ENCODE data around the gene DPYD.

Gene DPYD

GRCh38 chr1:97502360-97502759 is 418.5 kb downstream of the DPYD start:
- H3K27ac ChIP-seq: no peak overlapping the region
- ChIA-PET CTCF (no interaction called here), POLR2A (ENCODE audit: low non-redundant PET) (no interaction called here)
- DNase-seq (ENCODE audit: low spot score): no peak
- TF ChIP-seq, protein P1, sequence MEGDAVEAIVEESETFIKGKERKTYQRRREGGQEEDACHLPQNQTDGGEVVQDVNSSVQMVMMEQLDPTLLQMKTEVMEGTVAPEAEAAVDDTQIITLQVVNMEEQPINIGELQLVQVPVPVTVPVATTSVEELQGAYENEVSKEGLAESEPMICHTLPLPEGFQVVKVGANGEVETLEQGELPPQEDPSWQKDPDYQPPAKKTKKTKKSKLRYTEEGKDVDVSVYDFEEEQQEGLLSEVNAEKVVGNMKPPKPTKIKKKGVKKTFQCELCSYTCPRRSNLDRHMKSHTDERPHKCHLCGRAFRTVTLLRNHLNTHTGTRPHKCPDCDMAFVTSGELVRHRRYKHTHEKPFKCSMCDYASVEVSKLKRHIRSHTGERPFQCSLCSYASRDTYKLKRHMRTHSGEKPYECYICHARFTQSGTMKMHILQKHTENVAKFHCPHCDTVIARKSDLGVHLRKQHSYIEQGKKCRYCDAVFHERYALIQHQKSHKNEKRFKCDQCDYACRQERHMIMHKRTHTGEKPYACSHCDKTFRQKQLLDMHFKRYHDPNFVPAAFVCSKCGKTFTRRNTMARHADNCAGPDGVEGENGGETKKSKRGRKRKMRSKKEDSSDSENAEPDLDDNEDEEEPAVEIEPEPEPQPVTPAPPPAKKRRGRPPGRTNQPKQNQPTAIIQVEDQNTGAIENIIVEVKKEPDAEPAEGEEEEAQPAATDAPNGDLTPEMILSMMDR (conservative IDR thresholded peaks at IDR 0.05; ENCODE audit: low read depth): no peak

DNA sequence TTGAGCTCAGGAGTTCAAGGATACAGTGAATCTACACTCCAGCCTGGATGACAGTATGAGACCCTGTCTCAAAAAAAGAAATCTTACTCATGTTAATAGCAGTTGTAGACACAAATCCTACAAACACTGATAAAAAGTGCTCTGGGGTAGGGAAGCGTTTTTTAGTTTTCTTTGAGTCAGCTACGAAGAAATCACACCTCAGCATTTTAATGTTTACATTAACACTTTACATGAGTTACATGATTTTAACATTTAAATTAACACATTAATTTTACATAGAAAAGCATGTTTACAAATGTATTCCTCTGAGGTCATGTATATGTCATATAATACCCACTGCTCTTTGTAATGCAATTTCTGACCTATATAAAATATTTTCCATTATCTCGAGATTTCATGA is 419.2 kb downstream of the DPYD start:
- CTCF ChIA-PET: no interaction called here
- POLR2A ChIA-PET (ENCODE audit: low non-redundant PET): no interaction called here
- H3K27ac ChIP-seq: no peak overlapping the region
- no peak for DNase-seq (ENCODE audit: low spot score)
- TF ChIP-seq, protein P1 (conservative IDR thresholded peaks at IDR 0.05; ENCODE audit: low read depth): no peak

- TF ChIP-seq, protein P1 (conservative IDR thresholded peaks at IDR 0.05; ENCODE audit: low read depth): no peak
- H3K27ac ChIP-seq: no peak overlapping the region
- ChIA-PET CTCF (no interaction called here), POLR2A (ENCODE audit: low non-redundant PET) (no interaction called here)
- DNase-seq (ENCODE audit: low spot score): no peak
These were observed 420.1 kb downstream of the DPYD start for GRCh38 chr1:97500760-97501159.

DNA sequence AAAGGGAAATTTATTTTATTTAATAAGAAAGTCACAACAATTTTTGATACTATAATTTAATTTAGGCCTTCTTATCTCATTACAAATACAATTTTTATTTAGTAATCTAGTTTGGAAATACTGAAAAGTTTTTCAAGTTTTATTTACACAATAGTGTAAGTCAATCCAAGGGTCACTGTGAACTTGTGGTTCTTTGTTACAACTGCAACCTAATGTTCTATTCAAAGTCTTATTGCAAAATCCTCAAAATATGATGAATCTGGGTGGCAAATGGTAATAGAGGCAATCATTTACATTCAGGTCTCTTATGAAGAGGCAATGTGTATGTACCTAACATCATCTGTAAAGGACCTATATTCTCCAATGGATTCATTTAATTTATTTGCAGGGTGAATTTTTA is 421.2 kb downstream of the DPYD start:
- ChIA-PET POLR2A (ENCODE audit: low non-redundant PET) (no interaction called here), CTCF (no interaction called here)
- DNase-seq (ENCODE audit: low spot score): no peak
- no peak overlapping the region for H3K27ac ChIP-seq
- TF ChIP-seq, protein P1 (conservative IDR thresholded peaks at IDR 0.05; ENCODE audit: low read depth): no peak

GRCh38 chr1:97489834-97490233 is 431.0 kb downstream of the DPYD start:
- no peak overlapping the region for H3K27ac ChIP-seq
- peak; percentile 35 for DNase-seq (ENCODE audit: low spot score)
- TF ChIP-seq, protein P1 (conservative IDR thresholded peaks at IDR 0.05; ENCODE audit: low read depth): no peak
- CTCF ChIA-PET: interaction anchor here (0.6 kb wide), 1 partner anchor 133 kb away, joined by 3 read pairs; no protein-coding TSS in a partner anchor
- POLR2A ChIA-PET (ENCODE audit: low non-redundant PET): no interaction called here

DNA sequence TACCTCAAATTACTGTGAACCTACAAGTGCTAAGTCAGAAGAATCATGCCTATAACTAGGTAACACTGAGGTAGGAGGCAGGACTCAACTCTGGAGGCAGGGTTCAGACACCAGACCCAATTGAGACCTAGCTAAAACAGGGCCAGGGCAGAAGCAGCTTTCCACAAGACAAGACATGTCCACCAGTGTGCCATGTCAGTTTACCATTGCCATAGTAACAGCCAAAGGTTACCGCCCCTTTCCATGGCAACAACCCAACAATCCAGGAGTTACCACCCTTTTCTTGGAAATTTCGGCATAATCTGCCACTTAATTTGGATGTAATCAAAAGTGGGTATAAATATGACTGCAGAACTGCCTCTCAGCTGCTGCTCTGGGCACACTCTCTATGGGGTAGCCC is 432.3 kb downstream of the DPYD start:
- ChIA-PET POLR2A (ENCODE audit: low non-redundant PET) (no interaction called here), CTCF (no interaction called here)
- TF ChIP-seq, protein P1 (conservative IDR thresholded peaks at IDR 0.05; ENCODE audit: low read depth): no peak
- no peak overlapping the region for H3K27ac ChIP-seq
- DNase-seq (ENCODE audit: low spot score): peak; percentile 16

DNA sequence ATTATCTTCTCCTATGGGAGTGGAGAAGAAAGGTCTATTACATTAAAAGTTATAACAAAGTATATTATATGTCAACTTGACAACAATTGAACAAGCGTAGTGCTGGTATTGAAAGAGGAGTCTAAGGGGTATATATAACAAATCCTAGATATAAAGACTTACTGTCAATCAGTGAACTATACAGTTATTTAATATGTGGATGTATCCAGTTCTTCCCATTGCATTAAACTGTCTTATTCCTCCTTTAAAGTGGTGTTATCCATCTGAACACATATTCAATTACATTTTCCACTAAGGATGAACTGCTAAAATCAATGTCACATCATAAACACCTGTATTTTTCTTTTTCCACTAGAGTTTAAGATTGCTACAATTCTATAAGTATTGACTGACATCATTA is 438.8 kb downstream of the DPYD start:
- no peak for DNase-seq (ENCODE audit: low spot score)
- ChIA-PET POLR2A (ENCODE audit: low non-redundant PET) (no interaction called here), CTCF (no interaction called here)
- TF ChIP-seq, protein P1 (conservative IDR thresholded peaks at IDR 0.05; ENCODE audit: low read depth): no peak
- no peak overlapping the region for H3K27ac ChIP-seq
